ENCODE results near the gene MCHR1. TPM values are rescaled to one million over a fixed set of nuclear protein-coding genes. Genes with fewer than 3 reads are reported as not detected.

Gene MCHR1
- total and polyA plus RNA-seq, 4 donors: 0.23 to 2.4 (median 1.1) TPM

GRCh38 chr22:40712311-40712710, 33.0 kb downstream of the MCHR1 start:
- Histone ChIP-seq H3K9me3 (ENCODE audit: control insufficient read depth in 4 of 4, low read length in 3 of 4) (no peaks in the 10 kb centered on the region), H3K4me3 (ENCODE audit: low read depth in 1 of 3, low read length in 3 of 3) (no peak overlapping the region), H3K27ac (ENCODE audit: low read depth in 1 of 2, low read length in 2 of 2) (no peak overlapping the region), H3K9ac (ENCODE audit: low read depth in 1 of 2, low read length in 2 of 2) (no peak overlapping the region), H3K4me1 (ENCODE audit: control insufficient read depth in 4 of 4, insufficient read depth in 4 of 4, low read length in 3 of 4) (no peaks in the 10 kb centered on the region), H3K27me3 (ENCODE audit: control insufficient read depth in 4 of 4, insufficient read depth in 4 of 4, low read length in 3 of 4) (no peaks in the 10 kb centered on the region), H3K36me3 (ENCODE audit: control insufficient read depth in 4 of 4, insufficient read depth in 3 of 4, low read depth in 1 of 4, low read length in 3 of 4) (no peaks in the 10 kb centered on the region)
- no peak for DNase-seq (ENCODE audit: low spot score)
- TF ChIP-seq RAD21 (IDR thresholded peaks at IDR 0.05) (no peak), EGR1 (IDR thresholded peaks at IDR 0.05; ENCODE audit: low read depth in 2 of 2) (no peak), FOXA2 (IDR thresholded peaks at IDR 0.05) (no peak), CTCF (IDR thresholded peaks at IDR 0.05; ENCODE audit: low read depth, low read length, missing input control) (no peak), REST (IDR thresholded peaks at IDR 0.05) (no peak), YY1 (IDR thresholded peaks at IDR 0.05) (no peak), HNF4A (conservative IDR thresholded peaks at IDR 0.05) (no peak), MAX (IDR thresholded peaks at IDR 0.05) (no peak), ATF3 (IDR thresholded peaks at IDR 0.05) (no peak), GABPA (IDR thresholded peaks at IDR 0.05 in 1 of 2, conservative IDR thresholded peaks at IDR 0.05 in 1 of 2) (no peak), NR2F2 (IDR thresholded peaks at IDR 0.05) (no peak), RXRA (IDR thresholded peaks at IDR 0.05) (no peak), JUND (IDR thresholded peaks at IDR 0.05) (no peak), TAF1 (conservative IDR thresholded peaks at IDR 0.05) (no peak), FOXA1 (IDR thresholded peaks at IDR 0.05) (no peak), ZBTB33 (IDR thresholded peaks at IDR 0.05) (no peak), HNF4G (IDR thresholded peaks at IDR 0.05) (no peak), SP1 (IDR thresholded peaks at IDR 0.05) (no peak)
- WGBS: 96% methylated on average over 12 of the region's 12 CpGs
